Measurements from ENCODE around the gene MED4.

MED4 gene

GRCh38 chr13:48094781-48095502 lies at the start of gene MED4:
Gene MED4, minus strand, starts transcription at chr13:48095104. Its CDS starts 26 bp downstream, at chr13:48095078.
- DNase-seq (ENCODE audit: low read depth in 1 of 2, low spot score in 1 of 2), result peak; percentile 95 to 99

- no peak for DNase-seq (ENCODE audit: low read depth in 1 of 2, low spot score in 1 of 2)
Observed at GRCh38 chr13:48144413-48145035, 49.6 kb upstream of the MED4 start.

- DNase-seq (ENCODE audit: low read depth in 1 of 2, low spot score in 1 of 2), result no peak
Observed at GRCh38 chr13:48142436-48142835, 47.5 kb upstream of the MED4 start.

GRCh38 chr13:48138270-48138669 lies 43.4 kb upstream of the MED4 start:
- no peak for DNase-seq (ENCODE audit: low read depth in 1 of 2, low spot score in 1 of 2)

GRCh38 chr13:48132961-48133360 lies 38.1 kb upstream of the MED4 start:
- no peak for DNase-seq (ENCODE audit: low read depth in 1 of 2, low spot score in 1 of 2)

GRCh38 chr13:48131533-48131932 lies 36.6 kb upstream of the MED4 start:
- no peak for DNase-seq (ENCODE audit: low read depth in 1 of 2, low spot score in 1 of 2)

- peak; percentile 6 to 17 for DNase-seq (ENCODE audit: low read depth in 1 of 2, low spot score in 1 of 2)
Observed at GRCh38 chr13:48126944-48127830, 32.3 kb upstream of the MED4 start.

- DNase-seq (ENCODE audit: low read depth in 1 of 2, low spot score in 1 of 2), result no peak
Observed at GRCh38 chr13:48125794-48126228, 30.9 kb upstream of the MED4 start.

- no peak for DNase-seq (ENCODE audit: low read depth in 1 of 2, low spot score in 1 of 2)
Observed at GRCh38 chr13:48123812-48124211, 28.9 kb upstream of the MED4 start.

GRCh38 chr13:48121733-48122132 lies 26.8 kb upstream of the MED4 start:
- no peak for DNase-seq (ENCODE audit: low read depth in 1 of 2, low spot score in 1 of 2)

- no peak for DNase-seq (ENCODE audit: low read depth in 1 of 2, low spot score in 1 of 2)
Observed at GRCh38 chr13:48120241-48120640, 25.3 kb upstream of the MED4 start.

- DNase-seq (ENCODE audit: low read depth in 1 of 2, low spot score in 1 of 2), result no peak
Observed at GRCh38 chr13:48118030-48118429, 23.1 kb upstream of the MED4 start.

GRCh38 chr13:48116808-48117207 lies 21.9 kb upstream of the MED4 start:
- DNase-seq (ENCODE audit: low read depth in 1 of 2, low spot score in 1 of 2), result no peak

GRCh38 chr13:48113756-48114130 lies 18.8 kb upstream of the MED4 start:
- DNase-seq (ENCODE audit: low read depth in 1 of 2, low spot score in 1 of 2), result no peak

- no peak for DNase-seq (ENCODE audit: low read depth in 1 of 2, low spot score in 1 of 2)
Observed at GRCh38 chr13:48112896-48113755, 18.2 kb upstream of the MED4 start.

GRCh38 chr13:48110931-48111721 lies 16.2 kb upstream of the MED4 start:
- no peak for DNase-seq (ENCODE audit: low read depth in 1 of 2, low spot score in 1 of 2)

- no peak for DNase-seq (ENCODE audit: low read depth in 1 of 2, low spot score in 1 of 2)
Observed at GRCh38 chr13:48110132-48110868, 15.4 kb upstream of the MED4 start.

- DNase-seq (ENCODE audit: low read depth in 1 of 2, low spot score in 1 of 2), result no peak
Observed at GRCh38 chr13:48108106-48108505, 13.2 kb upstream of the MED4 start.

GRCh38 chr13:48097793-48098192 lies 2.9 kb upstream of the MED4 start:
- DNase-seq (ENCODE audit: low read depth in 1 of 2, low spot score in 1 of 2), result no peak
